Erythroblast (primary cell): Measurements from ENCODE around the gene FAM135A.

ENCODE experiments used
- GATA1 ChIP-seq: IDR thresholded peaks from 2 replicates; pipeline ENCODE4 v1.6.1; 2011; ENCODE audit warnings: low read depth, mild to moderate bottlenecking, control low read depth, low read length, moderate library complexity
- POLR2A ChIP-seq: IDR thresholded peaks from 2 replicates; pipeline ENCODE4 v1.6.1; 2011; ENCODE audit warnings: mild to moderate bottlenecking, low read length

- TF ChIP-seq POLR2A: no peak
- no peak for TF ChIP-seq GATA1
Observed at GRCh38 chr6:70385901-70386300, 27.4 kb upstream of the FAM135A start.
